ENCODE results near the gene KAZN.

KAZN gene

GRCh38 chr1:14617791-14618190, 19.3 kb downstream of the KAZN start:
- Histone ChIP-seq H3K4me2 (ENCODE audit: low read depth, low read length) (no peak overlapping the region), H3K36me3 (replicated peaks; ENCODE audit: insufficient read depth, low read length) (no peaks in the 10 kb centered on the region), H3K4me3 (ENCODE audit: low read length) (no peak overlapping the region), H3K27me3 (replicated peaks; ENCODE audit: insufficient read depth, low read length) (no peaks in the 10 kb centered on the region), H3K4me1 (ENCODE audit: low read length) (no peaks in the 10 kb centered on the region), H3F3A (ENCODE audit: insufficient read depth, low read length) (no peaks in the 10 kb centered on the region), H2AFZ (ENCODE audit: low read length) (no peak overlapping the region), H4K20me1 (ENCODE audit: insufficient read depth, low read length) (no peaks in the 10 kb centered on the region), H3K9me2 (replicated peaks; ENCODE audit: insufficient read depth, low read length) (no peaks in the 10 kb centered on the region), H3K9me3 (replicated peaks; ENCODE audit: insufficient read depth, low read length) (no peaks in the 10 kb centered on the region), H3K9ac (ENCODE audit: low read length) (no peak overlapping the region), H3K79me2 (ENCODE audit: low read length) (no peaks in the 10 kb centered on the region), H3K27ac (ENCODE audit: low read length) (no peak overlapping the region)
- TF ChIP-seq CTCF (IDR thresholded peaks at IDR 0.05; ENCODE audit: low read length) (no peak), EZH2phosphoT487 (IDR thresholded peaks at IDR 0.05; ENCODE audit: low read length) (no peak), EZH2 (optimal IDR thresholded peaks at IDR 0.05; ENCODE audit: low read depth, low read length) (no peak)
- no peak for DNase-seq

GRCh38 chr1:14620941-14621340, 22.5 kb downstream of the KAZN start:
- H3K79me2 ChIP-seq (ENCODE audit: low read length), result no peaks in the 10 kb centered on the region
- no peaks in the 10 kb centered on the region for H3K36me3 ChIP-seq (replicated peaks; ENCODE audit: insufficient read depth, low read length)
- no peak for TF ChIP-seq EZH2 (optimal IDR thresholded peaks at IDR 0.05; ENCODE audit: low read depth, low read length)
- no peaks in the 10 kb centered on the region for H3K27me3 ChIP-seq (replicated peaks; ENCODE audit: insufficient read depth, low read length)
- no peaks in the 10 kb centered on the region for H3K4me1 ChIP-seq (ENCODE audit: low read length)
- no peak for DNase-seq
- H3K9me3 ChIP-seq (replicated peaks; ENCODE audit: insufficient read depth, low read length), result no peaks in the 10 kb centered on the region
- H3K4me3 ChIP-seq (ENCODE audit: low read length), result no peak overlapping the region
- H3F3A ChIP-seq (ENCODE audit: insufficient read depth, low read length), result no peaks in the 10 kb centered on the region
- no peak overlapping the region for H3K4me2 ChIP-seq (ENCODE audit: low read depth, low read length)
- no peak overlapping the region for H2AFZ ChIP-seq (ENCODE audit: low read length)
- no peaks in the 10 kb centered on the region for H3K9me2 ChIP-seq (replicated peaks; ENCODE audit: insufficient read depth, low read length)
- H3K27ac ChIP-seq (ENCODE audit: low read length), result no peak overlapping the region
- no peak overlapping the region for H3K9ac ChIP-seq (ENCODE audit: low read length)
- H4K20me1 ChIP-seq (ENCODE audit: insufficient read depth, low read length), result no peaks in the 10 kb centered on the region

- H4K20me1 ChIP-seq (ENCODE audit: insufficient read depth, low read length), result no peaks in the 10 kb centered on the region
- no peak overlapping the region for H2AFZ ChIP-seq (ENCODE audit: low read length)
- no peak overlapping the region for H3K4me3 ChIP-seq (ENCODE audit: low read length)
- H3K4me2 ChIP-seq (ENCODE audit: low read depth, low read length), result no peak overlapping the region
- no peaks in the 10 kb centered on the region for H3K27me3 ChIP-seq (replicated peaks; ENCODE audit: insufficient read depth, low read length)
- H3F3A ChIP-seq (ENCODE audit: insufficient read depth, low read length), result no peaks in the 10 kb centered on the region
- H3K36me3 ChIP-seq (replicated peaks; ENCODE audit: insufficient read depth, low read length), result no peaks in the 10 kb centered on the region
- H3K4me1 ChIP-seq (ENCODE audit: low read length), result no peaks in the 10 kb centered on the region
- no peak overlapping the region for H3K27ac ChIP-seq (ENCODE audit: low read length)
- DNase-seq, result no peak
- H3K9me3 ChIP-seq (replicated peaks; ENCODE audit: insufficient read depth, low read length), result no peaks in the 10 kb centered on the region
- no peaks in the 10 kb centered on the region for H3K9me2 ChIP-seq (replicated peaks; ENCODE audit: insufficient read depth, low read length)
- TF ChIP-seq CTCF (IDR thresholded peaks at IDR 0.05; ENCODE audit: low read length), result no peak
- TF ChIP-seq EZH2phosphoT487 (IDR thresholded peaks at IDR 0.05; ENCODE audit: low read length), result no peak
- no peak for TF ChIP-seq EZH2 (optimal IDR thresholded peaks at IDR 0.05; ENCODE audit: low read depth, low read length)
- H3K9ac ChIP-seq (ENCODE audit: low read length), result no peak overlapping the region
- H3K79me2 ChIP-seq (ENCODE audit: low read length), result no peaks in the 10 kb centered on the region
These were observed 24.6 kb downstream of the KAZN start for GRCh38 chr1:14623090-14623489.

- Histone ChIP-seq H3K4me3 (ENCODE audit: low read length) (no peak overlapping the region), H3K9me2 (replicated peaks; ENCODE audit: insufficient read depth, low read length) (no peaks in the 10 kb centered on the region), H4K20me1 (ENCODE audit: insufficient read depth, low read length) (no peaks in the 10 kb centered on the region), H3K79me2 (ENCODE audit: low read length) (no peaks in the 10 kb centered on the region), H3F3A (ENCODE audit: insufficient read depth, low read length) (no peaks in the 10 kb centered on the region), H3K9me3 (replicated peaks; ENCODE audit: insufficient read depth, low read length) (no peaks in the 10 kb centered on the region), H3K4me1 (ENCODE audit: low read length) (no peaks in the 10 kb centered on the region), H3K27ac (ENCODE audit: low read length) (no peak overlapping the region), H3K4me2 (ENCODE audit: low read depth, low read length) (no peak overlapping the region), H2AFZ (ENCODE audit: low read length) (no peak overlapping the region), H3K9ac (ENCODE audit: low read length) (no peak overlapping the region), H3K36me3 (replicated peaks; ENCODE audit: insufficient read depth, low read length) (no peaks in the 10 kb centered on the region), H3K27me3 (replicated peaks; ENCODE audit: insufficient read depth, low read length) (no peaks in the 10 kb centered on the region)
- DNase-seq, result no peak
- TF ChIP-seq CTCF (IDR thresholded peaks at IDR 0.05; ENCODE audit: low read length), result no peak
- no peak for TF ChIP-seq EZH2 (optimal IDR thresholded peaks at IDR 0.05; ENCODE audit: low read depth, low read length)
- no peak for TF ChIP-seq EZH2phosphoT487 (IDR thresholded peaks at IDR 0.05; ENCODE audit: low read length)
These were observed 26.5 kb downstream of the KAZN start for GRCh38 chr1:14624941-14625340.

Measured in MM.1S (cell line).